SK-N-SH (cell line): ENCODE measurements around the gene ACTG2.
A peak's percentile ranks its signal among the peaks of the same experiment; 100 is the strongest.

Experiments used
- CTCF ChIP-seq: fragments of 200-600 bp; sonication (generic); IDR thresholded peaks from 2 replicates; pipeline ENCODE4 v1.6.1; 2017; ENCODE audit warnings: antibody characterized with exemption, mild to moderate bottlenecking, moderate library complexity
- EP300 ChIP-seq, 2 experiments: IDR thresholded peaks; 2 replicates each; pipeline versions ENCODE4 v1.4.0 to v1.6.1; 2012; ENCODE audit warnings: borderline replicate concordance in 1 of 2, low read depth in 1 of 2, low read length in 1 of 2
- EZH2phosphoT487 ChIP-seq: fragments of 200-600 bp; sonication (generic); IDR thresholded peaks from 2 replicates; pipeline ENCODE4 v1.6.1; 2017; ENCODE audit warnings: low read depth, mixed run types, mild to moderate bottlenecking, antibody characterized with exemption, moderate library complexity, borderline replicate concordance
- GABPA ChIP-seq: IDR thresholded peaks from 2 replicates; pipeline ENCODE4 v1.4.0; 2012; ENCODE audit warnings: low read depth, mild to moderate bottlenecking
- JUND ChIP-seq: IDR thresholded peaks from 2 replicates; pipeline ENCODE4 v1.4.0; 2012
- MAX ChIP-seq: IDR thresholded peaks from 2 replicates; pipeline ENCODE4 v1.4.0; 2012; ENCODE audit warnings: low read depth
- POLR2AphosphoS5 ChIP-seq: IDR thresholded peaks from 2 replicates; pipeline ENCODE4 v1.6.1; 2012; ENCODE audit warnings: low read depth, low read length
- RAD21 ChIP-seq: IDR thresholded peaks from 2 replicates; pipeline ENCODE4 v1.6.1; 2012; ENCODE audit warnings: mild to moderate bottlenecking, low read length
- RFX5 ChIP-seq: IDR thresholded peaks from 2 replicates; pipeline ENCODE4 v1.6.1; 2012; ENCODE audit warnings: mild to moderate bottlenecking, improper control_type of control experiment, low read length
- SIN3A ChIP-seq: IDR thresholded peaks from 2 replicates; pipeline ENCODE4 v1.6.1; 2012; ENCODE audit warnings: low read depth, mild to moderate bottlenecking, low read length, moderate library complexity, borderline replicate concordance
- SMC3 ChIP-seq: IDR thresholded peaks from 2 replicates; pipeline ENCODE4 v1.6.1; 2012; ENCODE audit warnings: low read depth, low read length, improper control_type of control experiment
- USF2 ChIP-seq: fragments of 150-350 bp; IDR thresholded peaks from 2 replicates; pipeline ENCODE4 v1.6.1; 2017; ENCODE audit warnings: antibody characterized with exemption, low read length, low read depth, borderline replicate concordance

GRCh38 chr2:73927344-73927743 is 34.5 kb downstream of the ACTG2 start:
- TF ChIP-seq USF2 (no peak), CTCF (no peak), SMC3 (no peak), SIN3A (0 out of 2 replicates have a peak, but pooled peaks have one; percentile 4), RFX5 (no peak), POLR2AphosphoS5 (no peak), MAX (no peak), EP300 (IDR thresholded peaks at IDR 0.05; ENCODE audit: borderline replicate concordance in 1 of 2, low read depth in 1 of 2, low read length in 1 of 2) (no peak), EZH2phosphoT487 (no peak), JUND (no peak), RAD21 (no peak), GABPA (no peak)
